HG02763 (cell line): ENCODE measurements around the gene COBLL1.

ENCODE experiments used
- ATAC-seq: cut with Tn5 transposase; IDR thresholded peaks from one replicate; pipeline ENCODE4 v1.9.1; 2021; ENCODE audit warnings: mild to moderate bottlenecking, moderate library complexity; ENCODE audit not compliant: unreplicated experiment

Gene COBLL1

GRCh38 chr2:164642946-164643555, 198.6 kb downstream of the COBLL1 start:
- ATAC-seq, result no peak

DNA sequence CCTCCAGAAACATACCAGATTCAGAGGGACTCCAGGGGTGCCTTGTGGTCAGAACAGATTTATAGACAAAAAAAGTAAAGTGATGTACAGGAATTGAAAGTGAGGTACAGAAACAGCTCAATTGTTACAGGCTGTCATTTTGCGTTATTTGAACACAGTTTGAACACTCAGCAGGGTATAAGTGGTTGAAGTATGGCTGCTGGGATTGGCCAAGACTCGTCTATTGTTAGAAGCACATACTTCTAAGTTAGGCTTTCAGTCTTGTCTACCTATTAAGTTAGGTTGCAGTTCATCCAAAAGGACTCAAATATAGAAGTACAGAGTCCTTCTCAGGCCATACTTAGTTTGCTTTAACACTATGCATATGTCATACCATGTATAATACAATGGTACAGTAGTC, 199.4 kb downstream of the COBLL1 start:
- ATAC-seq, result no peak
